ENCODE results near the gene INO80E. TPM values are rescaled to one million over a fixed set of nuclear protein-coding genes. Genes with fewer than 3 reads are reported as not detected.
A peak's percentile ranks its signal among the peaks of the same experiment; 100 is the strongest.

Gene INO80E
- total RNA-seq, 1 experiment from 2014 or later, result 89.8 TPM

- TF ChIP-seq CTCF (IDR thresholded peaks at IDR 0.05 in 2 of 3, conservative IDR thresholded peaks at IDR 0.05 in 1 of 3; ENCODE audit: borderline replicate concordance in 1 of 3, insufficient read depth in 1 of 3, low read depth in 2 of 3, low read length in 2 of 3) (no peak), SRF (IDR thresholded peaks at IDR 0.05; ENCODE audit: low read depth) (no peak), POLR2A (IDR thresholded peaks at IDR 0.05; ENCODE audit: borderline replicate concordance, extremely low read depth, insufficient read depth, insufficient read length) (no peak)
These were observed 8.8 kb downstream of the INO80E start (continued) for GRCh38 chr16:30004811-30005242.

DNA sequence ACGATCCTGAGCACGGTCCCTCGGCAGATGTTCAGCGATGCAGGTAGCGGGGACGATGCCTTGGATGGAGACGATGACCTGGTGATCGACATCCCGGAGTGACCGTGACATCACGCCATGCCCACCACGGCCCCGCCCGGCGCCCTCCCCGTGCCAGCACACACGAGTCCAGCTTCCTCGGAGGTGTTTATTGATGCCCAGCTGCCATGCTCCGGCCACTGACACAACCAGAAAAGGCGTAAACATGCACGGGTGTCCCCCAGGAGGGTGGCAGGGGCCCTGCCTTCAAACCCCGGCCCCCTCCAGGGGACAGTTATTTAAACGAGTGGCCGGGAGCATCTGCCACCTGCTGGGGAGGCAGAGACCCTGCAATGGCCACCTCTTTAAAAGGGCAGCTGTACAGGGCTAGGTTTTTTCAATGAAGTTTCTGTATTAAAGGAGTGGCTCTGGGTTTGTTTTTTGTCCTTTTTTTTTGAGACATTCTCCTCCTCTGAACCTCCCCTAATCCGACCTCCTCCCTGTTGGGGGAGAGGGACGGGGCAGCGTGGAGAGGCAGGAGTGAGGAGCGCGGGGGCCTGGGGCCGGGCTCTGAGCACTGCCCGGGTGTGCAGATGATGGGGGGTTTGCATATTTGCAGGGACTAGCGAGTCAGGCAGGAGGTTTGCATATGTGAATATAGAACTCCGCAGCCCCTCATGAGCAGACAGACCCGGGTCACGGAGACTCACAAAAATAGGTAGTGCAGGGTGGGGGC, 9.5 kb downstream of the INO80E start:
- H3K4me3 ChIP-seq (replicated peaks in 1 of 2; ENCODE audit: low read depth in 1 of 2, low read length in 2 of 2), result no peak overlapping the region
- no peaks in the 10 kb centered on the region for H3K79me2 ChIP-seq (ENCODE audit: insufficient read depth, low read length)
- H2AFZ ChIP-seq (ENCODE audit: low read depth, low read length, poor library complexity, severe bottlenecking), result no peak overlapping the region
- peaks cover 0 to 4% of the 10 kb centered on the region in 2 experiments; a peak in 2 of 4 replicates for H3K36me3 ChIP-seq (ENCODE audit: control insufficient read depth in 1 of 2, insufficient read depth in 2 of 2, low read length in 2 of 2)
- no peak overlapping the region for H3K4me2 ChIP-seq (ENCODE audit: low read length)
- BruUV-seq (replicated peaks), result no TSS peak
- no peaks in the 10 kb centered on the region for H3K9me2 ChIP-seq (ENCODE audit: insufficient read depth)
- RAD21 ChIA-PET (ENCODE audit: low non-redundant PET in 1 of 2, low total read pairs in 2 of 2, uncharacterized antibody in 2 of 2, unreplicated experiment in 2 of 2), result no interaction called here
- no peaks in the 10 kb centered on the region for H3K4me1 ChIP-seq (ENCODE audit: control insufficient read depth in 1 of 2, insufficient read depth in 2 of 2, low read length in 2 of 2)
- CTCF ChIA-PET, result interaction anchor here (0.6 to 1.8 kb wide), 3 partner anchors 158 to 314 kb away, joined by 4 to 6 read pairs (median 4); no protein-coding TSS in a partner anchor
- intact Hi-C loops (cut with micrococcal nuclease), result no loop called here
- ATAC-seq (peak; percentile 67), DNase-seq (ENCODE audit: low read depth, low spot score) (no peak)
- H3K9ac ChIP-seq (ENCODE audit: low read length), result no peak overlapping the region
- no peaks in the 10 kb centered on the region for H3K27me3 ChIP-seq (ENCODE audit: insufficient read depth, low read length)
- TF ChIP-seq CTCF (IDR thresholded peaks at IDR 0.05 in 2 of 3, conservative IDR thresholded peaks at IDR 0.05 in 1 of 3; ENCODE audit: borderline replicate concordance in 1 of 3, insufficient read depth in 1 of 3, low read depth in 2 of 3, low read length in 2 of 3) (peak; percentile 66 to 81 (median 81)), POLR2AphosphoS5 (IDR thresholded peaks at IDR 0.05; ENCODE audit: low read depth, low read length) (peak; percentile 20; the same call in 1 of the 2 replicates), EZH2phosphoT487 (IDR thresholded peaks at IDR 0.05; ENCODE audit: borderline replicate concordance) (no peak), SIN3A (IDR thresholded peaks at IDR 0.05; ENCODE audit: low read depth) (no peak), SP1 (IDR thresholded peaks at IDR 0.05; ENCODE audit: low read depth) (no peak), RAD21 (IDR thresholded peaks at IDR 0.05; ENCODE audit: low read depth) (peak; percentile 73), EZH2 (IDR thresholded peaks at IDR 0.05) (no peak), SRF (IDR thresholded peaks at IDR 0.05; ENCODE audit: low read depth) (no peak), CEBPB (IDR thresholded peaks at IDR 0.05; ENCODE audit: low read depth) (no peak), YY1 (IDR thresholded peaks at IDR 0.05; ENCODE audit: extremely low read depth, insufficient replicate concordance, low read depth, low read length) (peak; percentile 41)
- H3K27ac ChIP-seq (ENCODE audit: low read depth, low read length), result no peak overlapping the region
- POLR2A ChIA-PET, result no interaction called here
- H4K20me1 ChIP-seq (ENCODE audit: insufficient read depth), result no peaks in the 10 kb centered on the region
- H3K9me3 ChIP-seq (ENCODE audit: control insufficient read depth in 1 of 2, insufficient read depth in 1 of 2, low read depth in 1 of 2, low read length in 2 of 2), result no peaks in the 10 kb centered on the region

Data from HCT116 (cell line).